WTC11 (cell line): ENCODE measurements around the gene VGLL1. TPM values are rescaled to one million over a fixed set of nuclear protein-coding genes. Genes with fewer than 3 reads are reported as not detected.

ENCODE experiments used
- ATAC-seq: fragments of 200-7000 bp; cut with Tn5 transposase; 2 replicates; pipeline ENCODE4 v1.10.0; 2021; ENCODE audit warnings: mild to moderate bottlenecking, moderate library complexity
- CTCF ChIA-PET: fragments of 300-600 bp; sonication (Branson Sonifier 250); formaldehyde crosslinking; loops from one replicate; lab custom pipeline; 2021; ENCODE audit warnings: antibody characterized with exemption; lab: Charles Lee
- POLR2A ChIA-PET: fragments of 350-600 bp; sonication (Branson Sonifier 250); formaldehyde crosslinking; loops from one replicate; lab custom pipeline; 2021; ENCODE audit warnings: antibody characterized with exemption; lab: Charles Lee
- DNase-seq: peaks from one replicate; pipeline ENCODE4 v3.0.0; 2021; ENCODE audit warnings: low spot score
- H3K27ac Mint-ChIP-seq: 2 replicates; pipeline ENCODE4 v1.8.0; 2021; ENCODE audit warnings: mixed read lengths
- H3K27me3 Mint-ChIP-seq: 2 replicates; pipeline ENCODE4 v1.8.0; 2021; ENCODE audit warnings: low read depth, mild to moderate bottlenecking, moderate library complexity, mixed read lengths
- H3K36me3 Mint-ChIP-seq: 2 replicates; pipeline ENCODE4 v1.8.0; 2021; ENCODE audit warnings: mixed read lengths
- H3K4me1 Mint-ChIP-seq: 2 replicates; pipeline ENCODE4 v1.8.0; 2022; ENCODE audit warnings: mixed read lengths
- H3K4me3 Mint-ChIP-seq: 2 replicates; pipeline ENCODE4 v1.8.0; 2021; ENCODE audit warnings: mild to moderate bottlenecking, moderate library complexity, mixed read lengths
- H3K9me3 Mint-ChIP-seq: 2 replicates; pipeline ENCODE4 v1.8.0; 2021; ENCODE audit warnings: mixed read lengths
- FOXJ3 ChIP-seq: sonication (generic); formaldehyde crosslinking; IDR thresholded peaks from 2 replicates; pipeline ENCODE4 v1.9.0; 2021; ENCODE audit warnings: missing genetic modification reagents, mild to moderate bottlenecking, borderline replicate concordance
- GRHL2 ChIP-seq: fragments of 250-450 bp; sonication (Bioruptor Pico); IDR thresholded peaks from 2 replicates; pipeline ENCODE4 v1.8.0; 2022; ENCODE audit warnings: mild to moderate bottlenecking, moderate library complexity; ENCODE audit not compliant: insufficient replicate concordance, severe bottlenecking
- GTF2I ChIP-seq: fragments of 250-450 bp; sonication (Bioruptor Pico); conservative IDR thresholded peaks from 2 replicates; pipeline ENCODE4 v1.4.0; 2021; ENCODE audit warnings: mild to moderate bottlenecking
- total RNA-seq: library from RNA; stranded (reverse); gene quantifications from 3 replicates; pipeline ENCODE4 v1.2.3, GENCODE V29; 2021
- TF ChIP-seq, protein P1 (sequence below): sonication (generic); formaldehyde crosslinking; IDR thresholded peaks from 2 replicates; pipeline ENCODE4 v1.8.1; 2023; ENCODE audit warnings: mild to moderate bottlenecking, missing genetic modification reagents
- TF ChIP-seq, protein P2 (sequence below): sonication (generic); formaldehyde crosslinking; IDR thresholded peaks from 2 replicates; pipeline ENCODE4 v1.8.0; 2022; ENCODE audit warnings: missing genetic modification reagents
- TF ChIP-seq, protein P3 (sequence below): fragments of 200-600 bp; IDR thresholded peaks from 2 replicates; pipeline ENCODE4 v1.8.0; 2022; ENCODE audit warnings: antibody characterized with exemption
- TF ChIP-seq, protein P4 (sequence below): sonication (generic); formaldehyde crosslinking; IDR thresholded peaks from 2 replicates; pipeline ENCODE4 v1.8.1; 2022; ENCODE audit warnings: missing genetic modification reagents, borderline replicate concordance
- TF ChIP-seq, protein P5 (sequence below): fragments of 250-450 bp; sonication (Bioruptor Pico); IDR thresholded peaks from 2 replicates; pipeline ENCODE4 v1.9.0; 2021; ENCODE audit warnings: mild to moderate bottlenecking
- TF ChIP-seq, protein P6 (sequence below): sonication (generic); formaldehyde crosslinking; conservative IDR thresholded peaks from 2 replicates; pipeline ENCODE4 v1.8.1; 2023; ENCODE audit warnings: mild to moderate bottlenecking, low read depth, missing genetic modification reagents, moderate library complexity

Gene VGLL1
- total RNA-seq, 1 experiment from 2014 or later = not detected

DNA sequence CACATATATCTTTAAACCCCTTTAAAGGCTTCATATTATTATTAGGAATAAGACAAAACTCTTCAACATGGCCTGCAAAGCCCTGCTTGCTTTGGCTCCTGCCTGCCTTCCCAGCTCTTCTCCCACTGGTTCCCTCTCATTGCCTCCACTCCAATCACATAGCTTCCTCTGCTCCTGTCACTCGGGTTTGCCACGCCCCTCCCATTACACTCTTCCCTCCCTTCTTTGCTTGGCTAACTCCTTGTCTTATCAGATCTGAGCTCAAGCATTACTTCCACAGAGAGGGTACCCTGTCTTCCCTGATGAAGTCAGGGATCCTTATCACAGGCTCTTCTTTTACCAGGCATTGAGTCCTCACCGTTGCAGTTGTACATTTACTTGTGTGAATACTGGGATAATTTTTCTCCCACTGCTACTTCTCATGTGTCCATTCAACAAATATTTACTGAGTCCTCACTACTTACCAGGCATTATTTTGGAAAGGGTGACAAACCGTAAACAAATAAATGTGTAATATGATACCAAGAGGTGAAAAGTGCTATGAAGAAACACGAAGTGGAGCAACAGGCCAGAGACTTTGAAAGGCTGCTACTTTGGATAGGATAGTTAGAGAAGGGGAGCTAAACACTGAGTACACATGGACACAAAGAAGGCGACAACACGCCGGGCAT, 3.2 kb upstream of the VGLL1 start (continued):
- TF ChIP-seq, protein P1, sequence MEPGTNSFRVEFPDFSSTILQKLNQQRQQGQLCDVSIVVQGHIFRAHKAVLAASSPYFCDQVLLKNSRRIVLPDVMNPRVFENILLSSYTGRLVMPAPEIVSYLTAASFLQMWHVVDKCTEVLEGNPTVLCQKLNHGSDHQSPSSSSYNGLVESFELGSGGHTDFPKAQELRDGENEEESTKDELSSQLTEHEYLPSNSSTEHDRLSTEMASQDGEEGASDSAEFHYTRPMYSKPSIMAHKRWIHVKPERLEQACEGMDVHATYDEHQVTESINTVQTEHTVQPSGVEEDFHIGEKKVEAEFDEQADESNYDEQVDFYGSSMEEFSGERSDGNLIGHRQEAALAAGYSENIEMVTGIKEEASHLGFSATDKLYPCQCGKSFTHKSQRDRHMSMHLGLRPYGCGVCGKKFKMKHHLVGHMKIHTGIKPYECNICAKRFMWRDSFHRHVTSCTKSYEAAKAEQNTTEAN (CRISPR knock-in tag) = no peak
- TF ChIP-seq, protein P2, sequence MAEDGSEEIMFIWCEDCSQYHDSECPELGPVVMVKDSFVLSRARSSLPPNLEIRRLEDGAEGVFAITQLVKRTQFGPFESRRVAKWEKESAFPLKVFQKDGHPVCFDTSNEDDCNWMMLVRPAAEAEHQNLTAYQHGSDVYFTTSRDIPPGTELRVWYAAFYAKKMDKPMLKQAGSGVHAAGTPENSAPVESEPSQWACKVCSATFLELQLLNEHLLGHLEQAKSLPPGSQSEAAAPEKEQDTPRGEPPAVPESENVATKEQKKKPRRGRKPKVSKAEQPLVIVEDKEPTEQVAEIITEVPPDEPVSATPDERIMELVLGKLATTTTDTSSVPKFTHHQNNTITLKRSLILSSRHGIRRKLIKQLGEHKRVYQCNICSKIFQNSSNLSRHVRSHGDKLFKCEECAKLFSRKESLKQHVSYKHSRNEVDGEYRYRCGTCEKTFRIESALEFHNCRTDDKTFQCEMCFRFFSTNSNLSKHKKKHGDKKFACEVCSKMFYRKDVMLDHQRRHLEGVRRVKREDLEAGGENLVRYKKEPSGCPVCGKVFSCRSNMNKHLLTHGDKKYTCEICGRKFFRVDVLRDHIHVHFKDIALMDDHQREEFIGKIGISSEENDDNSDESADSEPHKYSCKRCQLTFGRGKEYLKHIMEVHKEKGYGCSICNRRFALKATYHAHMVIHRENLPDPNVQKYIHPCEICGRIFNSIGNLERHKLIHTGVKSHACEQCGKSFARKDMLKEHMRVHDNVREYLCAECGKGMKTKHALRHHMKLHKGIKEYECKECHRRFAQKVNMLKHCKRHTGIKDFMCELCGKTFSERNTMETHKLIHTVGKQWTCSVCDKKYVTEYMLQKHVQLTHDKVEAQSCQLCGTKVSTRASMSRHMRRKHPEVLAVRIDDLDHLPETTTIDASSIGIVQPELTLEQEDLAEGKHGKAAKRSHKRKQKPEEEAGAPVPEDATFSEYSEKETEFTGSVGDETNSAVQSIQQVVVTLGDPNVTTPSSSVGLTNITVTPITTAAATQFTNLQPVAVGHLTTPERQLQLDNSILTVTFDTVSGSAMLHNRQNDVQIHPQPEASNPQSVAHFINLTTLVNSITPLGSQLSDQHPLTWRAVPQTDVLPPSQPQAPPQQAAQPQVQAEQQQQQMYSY = no peak
- TF ChIP-seq FOXJ3 (CRISPR knock-in tag) (no peak), GTF2I (no peak)
- TF ChIP-seq, protein P3, sequence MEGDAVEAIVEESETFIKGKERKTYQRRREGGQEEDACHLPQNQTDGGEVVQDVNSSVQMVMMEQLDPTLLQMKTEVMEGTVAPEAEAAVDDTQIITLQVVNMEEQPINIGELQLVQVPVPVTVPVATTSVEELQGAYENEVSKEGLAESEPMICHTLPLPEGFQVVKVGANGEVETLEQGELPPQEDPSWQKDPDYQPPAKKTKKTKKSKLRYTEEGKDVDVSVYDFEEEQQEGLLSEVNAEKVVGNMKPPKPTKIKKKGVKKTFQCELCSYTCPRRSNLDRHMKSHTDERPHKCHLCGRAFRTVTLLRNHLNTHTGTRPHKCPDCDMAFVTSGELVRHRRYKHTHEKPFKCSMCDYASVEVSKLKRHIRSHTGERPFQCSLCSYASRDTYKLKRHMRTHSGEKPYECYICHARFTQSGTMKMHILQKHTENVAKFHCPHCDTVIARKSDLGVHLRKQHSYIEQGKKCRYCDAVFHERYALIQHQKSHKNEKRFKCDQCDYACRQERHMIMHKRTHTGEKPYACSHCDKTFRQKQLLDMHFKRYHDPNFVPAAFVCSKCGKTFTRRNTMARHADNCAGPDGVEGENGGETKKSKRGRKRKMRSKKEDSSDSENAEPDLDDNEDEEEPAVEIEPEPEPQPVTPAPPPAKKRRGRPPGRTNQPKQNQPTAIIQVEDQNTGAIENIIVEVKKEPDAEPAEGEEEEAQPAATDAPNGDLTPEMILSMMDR = no peak
- TF ChIP-seq, protein P4, sequence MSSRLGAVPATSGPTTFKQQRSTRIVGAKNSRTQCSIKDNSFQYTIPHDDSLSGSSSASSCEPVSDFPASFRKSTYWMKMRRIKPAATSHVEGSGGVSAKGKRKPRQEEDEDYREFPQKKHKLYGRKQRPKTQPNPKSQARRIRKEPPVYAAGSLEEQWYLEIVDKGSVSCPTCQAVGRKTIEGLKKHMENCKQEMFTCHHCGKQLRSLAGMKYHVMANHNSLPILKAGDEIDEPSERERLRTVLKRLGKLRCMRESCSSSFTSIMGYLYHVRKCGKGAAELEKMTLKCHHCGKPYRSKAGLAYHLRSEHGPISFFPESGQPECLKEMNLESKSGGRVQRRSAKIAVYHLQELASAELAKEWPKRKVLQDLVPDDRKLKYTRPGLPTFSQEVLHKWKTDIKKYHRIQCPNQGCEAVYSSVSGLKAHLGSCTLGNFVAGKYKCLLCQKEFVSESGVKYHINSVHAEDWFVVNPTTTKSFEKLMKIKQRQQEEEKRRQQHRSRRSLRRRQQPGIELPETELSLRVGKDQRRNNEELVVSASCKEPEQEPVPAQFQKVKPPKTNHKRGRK (CRISPR knock-in tag) = no peak
- TF ChIP-seq, protein P5, sequence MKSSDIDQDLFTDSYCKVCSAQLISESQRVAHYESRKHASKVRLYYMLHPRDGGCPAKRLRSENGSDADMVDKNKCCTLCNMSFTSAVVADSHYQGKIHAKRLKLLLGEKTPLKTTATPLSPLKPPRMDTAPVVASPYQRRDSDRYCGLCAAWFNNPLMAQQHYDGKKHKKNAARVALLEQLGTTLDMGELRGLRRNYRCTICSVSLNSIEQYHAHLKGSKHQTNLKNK (CRISPR knock-in tag) = no peak
- TF ChIP-seq, protein P6, sequence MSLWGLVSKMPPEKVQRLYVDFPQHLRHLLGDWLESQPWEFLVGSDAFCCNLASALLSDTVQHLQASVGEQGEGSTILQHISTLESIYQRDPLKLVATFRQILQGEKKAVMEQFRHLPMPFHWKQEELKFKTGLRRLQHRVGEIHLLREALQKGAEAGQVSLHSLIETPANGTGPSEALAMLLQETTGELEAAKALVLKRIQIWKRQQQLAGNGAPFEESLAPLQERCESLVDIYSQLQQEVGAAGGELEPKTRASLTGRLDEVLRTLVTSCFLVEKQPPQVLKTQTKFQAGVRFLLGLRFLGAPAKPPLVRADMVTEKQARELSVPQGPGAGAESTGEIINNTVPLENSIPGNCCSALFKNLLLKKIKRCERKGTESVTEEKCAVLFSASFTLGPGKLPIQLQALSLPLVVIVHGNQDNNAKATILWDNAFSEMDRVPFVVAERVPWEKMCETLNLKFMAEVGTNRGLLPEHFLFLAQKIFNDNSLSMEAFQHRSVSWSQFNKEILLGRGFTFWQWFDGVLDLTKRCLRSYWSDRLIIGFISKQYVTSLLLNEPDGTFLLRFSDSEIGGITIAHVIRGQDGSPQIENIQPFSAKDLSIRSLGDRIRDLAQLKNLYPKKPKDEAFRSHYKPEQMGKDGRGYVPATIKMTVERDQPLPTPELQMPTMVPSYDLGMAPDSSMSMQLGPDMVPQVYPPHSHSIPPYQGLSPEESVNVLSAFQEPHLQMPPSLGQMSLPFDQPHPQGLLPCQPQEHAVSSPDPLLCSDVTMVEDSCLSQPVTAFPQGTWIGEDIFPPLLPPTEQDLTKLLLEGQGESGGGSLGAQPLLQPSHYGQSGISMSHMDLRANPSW (CRISPR knock-in tag) = no peak

DNA sequence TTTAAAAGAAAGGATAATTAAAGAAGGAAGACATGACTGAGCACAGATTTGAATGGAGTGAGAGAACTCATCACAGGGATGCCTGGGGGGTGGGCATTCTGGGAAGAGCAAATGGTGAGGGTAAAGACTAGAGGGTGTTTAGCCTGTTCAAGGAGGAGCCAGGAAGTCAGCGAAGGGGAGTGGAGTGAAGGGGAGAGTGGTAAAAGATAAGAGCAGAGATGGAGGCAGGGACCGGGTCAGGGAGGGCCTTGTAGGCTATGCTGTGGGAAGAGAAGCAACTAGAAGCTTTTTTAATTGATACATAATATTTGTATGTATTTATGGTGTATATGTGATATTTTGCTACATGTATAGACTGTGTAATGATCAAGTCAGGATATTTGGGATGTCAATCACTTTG, 2.2 kb upstream of the VGLL1 start:
- POLR2A ChIA-PET = no interaction called here
- Mint-ChIP-seq H3K9me3 (no peaks in the 10 kb centered on the region), H3K36me3 (no peaks in the 10 kb centered on the region)

More for the DNA sequence above, 2.2 kb upstream of the VGLL1 start:
- H3K4me3 Mint-ChIP-seq = no peak overlapping the region
- peaks cover 5% of the 10 kb centered on the region; the same call in 1 of the 2 replicates for H3K27me3 Mint-ChIP-seq
- ATAC-seq (peak; percentile 50), DNase-seq (peak; percentile 10)
- no peak overlapping the region for H3K27ac Mint-ChIP-seq
- peaks cover 8% of the 10 kb centered on the region for H3K4me1 Mint-ChIP-seq
- TF ChIP-seq GRHL2 (CRISPR knock-in tag) = no peak
- TF ChIP-seq, protein P2 = peak; percentile 88
- CTCF ChIA-PET = no interaction called here
